GM12878 (cell line): ENCODE data around the gene TAOK2. TPM values are rescaled to one million over a fixed set of nuclear protein-coding genes. Genes with fewer than 3 reads are reported as not detected.

Experiments
- BMI1 ChIP-seq: fragments of 450-650 bp; IDR thresholded peaks from 2 replicates; pipeline ENCODE4 v1.6.1; 2016; ENCODE audit warnings: mild to moderate bottlenecking, moderate library complexity, borderline replicate concordance
- MYB ChIP-seq: fragments of 150-350 bp; IDR thresholded peaks from 2 replicates; pipeline ENCODE4 v1.6.1; 2014; ENCODE audit warnings: mild to moderate bottlenecking, low read depth, low read length, borderline replicate concordance
- MYC ChIP-seq: IDR thresholded peaks from 2 replicates; pipeline ENCODE4 v1.6.1; 2011; ENCODE audit warnings: mild to moderate bottlenecking, low read length, moderate library complexity, inconsistent platforms; ENCODE audit not compliant: insufficient read depth, insufficient replicate concordance, insufficient read length, severe bottlenecking
- NFIC ChIP-seq: IDR thresholded peaks from 2 replicates; pipeline ENCODE4 v1.6.1; 2012; ENCODE audit warnings: low read depth, mild to moderate bottlenecking, inconsistent platforms, low read length, moderate library complexity
- NR2C1 ChIP-seq: fragments of 450-650 bp; IDR thresholded peaks from 2 replicates; pipeline ENCODE4 v1.6.1; 2017; ENCODE audit warnings: antibody characterized with exemption, mild to moderate bottlenecking, moderate library complexity
- PRDM15 ChIP-seq: fragments of 450-650 bp; formaldehyde crosslinking; IDR thresholded peaks from 2 replicates; pipeline ENCODE4 v1.4.0; 2020; ENCODE audit warnings: mild to moderate bottlenecking, moderate library complexity
- RFX5 ChIP-seq: IDR thresholded peaks from 2 replicates; pipeline ENCODE4 v1.6.1; 2011; ENCODE audit warnings: low read depth, low read length, improper control_type of control experiment
- SIN3A ChIP-seq: IDR thresholded peaks from 2 replicates; pipeline ENCODE4 v1.6.1; 2012; ENCODE audit warnings: low read depth, low read length, improper control_type of control experiment
- SMARCA5 ChIP-seq: fragments of 450-650 bp; IDR thresholded peaks from 2 replicates; pipeline ENCODE4 v1.6.1; 2017; ENCODE audit warnings: mild to moderate bottlenecking
- SREBF2 ChIP-seq: IDR thresholded peaks from 2 replicates; pipeline ENCODE4 v1.6.1; 2012; ENCODE audit warnings: mild to moderate bottlenecking, low read length
- TBL1XR1 ChIP-seq: IDR thresholded peaks from 2 replicates; pipeline ENCODE4 v1.6.1; 2012; ENCODE audit warnings: low read depth, low read length, improper control_type of control experiment
- TCF7 ChIP-seq: IDR thresholded peaks from 2 replicates; pipeline ENCODE4 v1.6.1; 2014; ENCODE audit warnings: antibody characterized with exemption, borderline replicate concordance
- ZBTB33 ChIP-seq: fragments of 450-650 bp; IDR thresholded peaks from 2 replicates; pipeline ENCODE4 v1.6.1; 2017; ENCODE audit warnings: mild to moderate bottlenecking
- polyA plus RNA-seq, 11 experiments: library from polyadenylated mRNA; depleted of rRNA in 4 of 11; unstranded in 6 of 11; stranded (reverse) in 5 of 11; fragments of >200 nt; fragmentation: Nextera tagmentation in 4 of 11; fragmentation: Illumina TruSeq in 1 of 11; extraction: Ambion mirVana in 4 of 11; extraction: Trizol in 1 of 11; gene quantifications; 1 replicate in 1 of 11; 2 replicates in 10 of 11; pipeline versions ENCODE4 v1.2.1 to v1.2.3, GENCODE V29; 2011 to 2016; ENCODE audit warnings: inconsistent platforms in 2 of 11, missing spikeins in 2 of 11, low read depth in 1 of 11
- total RNA-seq, 4 experiments: library from RNA; depleted of rRNA in 3 of 4; stranded (reverse); fragments of >200 nt in 3 of 4; fragmentation: Illumina TruSeq in 1 of 4; extraction: Trizol in 1 of 4; gene quantifications; 2 replicates each; pipeline versions ENCODE4 v1.2.1 to v1.2.3, GENCODE V29; 2013 to 2021
- TF ChIP-seq, protein P1 (sequence below): fragments of 450-650 bp; IDR thresholded peaks from 2 replicates; pipeline ENCODE4 v1.6.1; 2018; ENCODE audit warnings: mild to moderate bottlenecking, low read depth, moderate library complexity; ENCODE audit not compliant: partially characterized antibody
- TF ChIP-seq, protein P2 (sequence below): IDR thresholded peaks from 2 replicates; pipeline ENCODE4 v1.6.1; 2012; ENCODE audit warnings: improper control_type of control experiment, low read depth, low read length; ENCODE audit not compliant: insufficient replicate concordance

Gene TAOK2
- total and polyA plus RNA-seq, 10 of the 15 experiments (the other 5 are each of a cell fraction or from before 2014, with no cell fraction given): 0.14 to 40.2 (median 11.6) TPM

DNA sequence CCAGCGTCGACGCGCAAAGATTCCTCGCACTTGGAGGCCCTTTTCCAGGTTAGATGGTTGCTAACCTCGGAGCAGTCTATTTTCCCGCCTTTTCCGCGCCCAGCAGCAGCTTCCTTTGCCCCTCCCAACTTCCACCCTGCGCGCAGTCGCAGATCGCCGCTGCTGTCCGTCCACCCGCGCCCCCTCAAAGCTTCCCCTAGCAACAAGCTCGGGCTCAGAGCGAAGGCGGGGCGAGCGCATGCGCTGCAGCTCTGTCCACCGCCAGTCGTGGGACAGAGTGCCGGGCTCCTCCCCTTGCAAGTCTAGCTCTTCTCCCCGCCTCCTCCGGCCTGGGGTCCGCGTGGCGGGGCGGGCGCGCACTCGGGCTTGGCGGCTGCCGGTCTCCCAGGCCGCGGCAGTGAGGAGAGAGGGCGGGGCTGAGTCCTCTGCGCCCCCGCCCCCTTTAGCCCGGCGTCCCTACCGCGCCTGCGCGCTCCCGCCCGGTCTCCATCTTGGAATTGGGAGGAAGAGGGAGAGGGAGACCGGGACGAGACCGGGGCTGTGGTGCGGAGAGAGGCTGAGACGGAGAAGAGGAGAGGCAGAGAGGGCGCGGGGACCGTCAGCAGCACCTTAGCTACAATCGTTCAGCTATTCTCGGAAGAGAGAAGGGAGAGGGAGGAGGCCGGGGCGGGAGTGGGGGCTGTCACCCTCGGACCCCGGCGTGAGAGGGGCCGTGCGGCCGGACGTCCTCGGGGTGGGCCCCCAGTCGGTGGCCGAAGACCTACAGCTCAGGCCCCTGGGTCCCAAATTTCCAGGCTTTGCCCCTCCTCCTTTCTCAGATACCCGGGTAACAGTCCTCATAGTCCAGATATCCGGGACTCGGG, at the start of gene TAOK2 (continued):
- TF ChIP-seq PRDM15 (CRISPR knock-in tag) (no peak), SREBF2 (no peak), MYB (no peak), NFIC (no peak), ZBTB33 (peak; percentile 17; the same call in 1 of the 2 replicates), NR2C1 (no peak), TBL1XR1 (no peak), SIN3A (no peak; the same call in 1 of the 2 replicates), BMI1 (peak; percentile 66; the same call in 1 of the 2 replicates), TCF7 (no peak), RFX5 (peak; percentile 96), SMARCA5 (peak; percentile 55; the same call in 1 of the 2 replicates), MYC (no peak)
- TF ChIP-seq, protein P1, sequence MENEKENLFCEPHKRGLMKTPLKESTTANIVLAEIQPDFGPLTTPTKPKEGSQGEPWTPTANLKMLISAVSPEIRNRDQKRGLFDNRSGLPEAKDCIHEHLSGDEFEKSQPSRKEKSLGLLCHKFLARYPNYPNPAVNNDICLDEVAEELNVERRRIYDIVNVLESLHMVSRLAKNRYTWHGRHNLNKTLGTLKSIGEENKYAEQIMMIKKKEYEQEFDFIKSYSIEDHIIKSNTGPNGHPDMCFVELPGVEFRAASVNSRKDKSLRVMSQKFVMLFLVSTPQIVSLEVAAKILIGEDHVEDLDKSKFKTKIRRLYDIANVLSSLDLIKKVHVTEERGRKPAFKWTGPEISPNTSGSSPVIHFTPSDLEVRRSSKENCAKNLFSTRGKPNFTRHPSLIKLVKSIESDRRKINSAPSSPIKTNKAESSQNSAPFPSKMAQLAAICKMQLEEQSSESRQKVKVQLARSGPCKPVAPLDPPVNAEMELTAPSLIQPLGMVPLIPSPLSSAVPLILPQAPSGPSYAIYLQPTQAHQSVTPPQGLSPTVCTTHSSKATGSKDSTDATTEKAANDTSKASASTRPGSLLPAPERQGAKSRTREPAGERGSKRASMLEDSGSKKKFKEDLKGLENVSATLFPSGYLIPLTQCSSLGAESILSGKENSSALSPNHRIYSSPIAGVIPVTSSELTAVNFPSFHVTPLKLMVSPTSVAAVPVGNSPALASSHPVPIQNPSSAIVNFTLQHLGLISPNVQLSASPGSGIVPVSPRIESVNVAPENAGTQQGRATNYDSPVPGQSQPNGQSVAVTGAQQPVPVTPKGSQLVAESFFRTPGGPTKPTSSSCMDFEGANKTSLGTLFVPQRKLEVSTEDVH: peak; percentile 90
- TF ChIP-seq, protein P2, sequence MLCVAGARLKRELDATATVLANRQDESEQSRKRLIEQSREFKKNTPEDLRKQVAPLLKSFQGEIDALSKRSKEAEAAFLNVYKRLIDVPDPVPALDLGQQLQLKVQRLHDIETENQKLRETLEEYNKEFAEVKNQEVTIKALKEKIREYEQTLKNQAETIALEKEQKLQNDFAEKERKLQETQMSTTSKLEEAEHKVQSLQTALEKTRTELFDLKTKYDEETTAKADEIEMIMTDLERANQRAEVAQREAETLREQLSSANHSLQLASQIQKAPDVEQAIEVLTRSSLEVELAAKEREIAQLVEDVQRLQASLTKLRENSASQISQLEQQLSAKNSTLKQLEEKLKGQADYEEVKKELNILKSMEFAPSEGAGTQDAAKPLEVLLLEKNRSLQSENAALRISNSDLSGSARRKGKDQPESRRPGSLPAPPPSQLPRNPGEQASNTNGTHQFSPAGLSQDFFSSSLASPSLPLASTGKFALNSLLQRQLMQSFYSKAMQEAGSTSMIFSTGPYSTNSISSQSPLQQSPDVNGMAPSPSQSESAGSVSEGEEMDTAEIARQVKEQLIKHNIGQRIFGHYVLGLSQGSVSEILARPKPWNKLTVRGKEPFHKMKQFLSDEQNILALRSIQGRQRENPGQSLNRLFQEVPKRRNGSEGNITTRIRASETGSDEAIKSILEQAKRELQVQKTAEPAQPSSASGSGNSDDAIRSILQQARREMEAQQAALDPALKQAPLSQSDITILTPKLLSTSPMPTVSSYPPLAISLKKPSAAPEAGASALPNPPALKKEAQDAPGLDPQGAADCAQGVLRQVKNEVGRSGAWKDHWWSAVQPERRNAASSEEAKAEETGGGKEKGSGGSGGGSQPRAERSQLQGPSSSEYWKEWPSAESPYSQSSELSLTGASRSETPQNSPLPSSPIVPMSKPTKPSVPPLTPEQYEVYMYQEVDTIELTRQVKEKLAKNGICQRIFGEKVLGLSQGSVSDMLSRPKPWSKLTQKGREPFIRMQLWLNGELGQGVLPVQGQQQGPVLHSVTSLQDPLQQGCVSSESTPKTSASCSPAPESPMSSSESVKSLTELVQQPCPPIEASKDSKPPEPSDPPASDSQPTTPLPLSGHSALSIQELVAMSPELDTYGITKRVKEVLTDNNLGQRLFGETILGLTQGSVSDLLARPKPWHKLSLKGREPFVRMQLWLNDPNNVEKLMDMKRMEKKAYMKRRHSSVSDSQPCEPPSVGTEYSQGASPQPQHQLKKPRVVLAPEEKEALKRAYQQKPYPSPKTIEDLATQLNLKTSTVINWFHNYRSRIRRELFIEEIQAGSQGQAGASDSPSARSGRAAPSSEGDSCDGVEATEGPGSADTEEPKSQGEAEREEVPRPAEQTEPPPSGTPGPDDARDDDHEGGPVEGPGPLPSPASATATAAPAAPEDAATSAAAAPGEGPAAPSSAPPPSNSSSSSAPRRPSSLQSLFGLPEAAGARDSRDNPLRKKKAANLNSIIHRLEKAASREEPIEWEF: no peak
